Measurements from ENCODE around the gene DAPK2.

The DAPK2 gene

DNA sequence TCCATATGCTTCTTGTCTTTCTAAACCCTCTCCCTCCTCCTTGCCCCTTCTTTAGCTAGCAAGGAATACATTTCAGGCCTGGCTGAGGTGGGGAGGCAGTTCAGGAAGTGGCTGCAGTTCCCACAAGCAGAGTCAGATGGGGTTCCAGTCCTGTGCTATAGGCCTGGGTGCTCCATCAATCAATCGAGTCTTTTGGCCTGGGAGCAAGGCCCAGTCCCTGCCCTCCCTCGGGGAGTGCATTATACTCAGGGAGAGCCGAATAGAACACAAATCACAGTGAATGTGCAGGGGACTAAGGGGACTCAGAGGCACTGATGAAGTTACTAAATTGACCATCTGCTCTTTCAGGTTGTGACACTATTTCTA, 154.5 kb downstream of the DAPK2 start:
- Histone ChIP-seq H3K4me1 (ENCODE audit: low read length) (peaks cover 10% of the 10 kb centered on the region), H3K27me3 (replicated peaks; ENCODE audit: insufficient read depth, low read length) (no peaks in the 10 kb centered on the region), H3K36me3 (replicated peaks; ENCODE audit: insufficient read depth, low read length) (no peaks in the 10 kb centered on the region), H3K4me3 (ENCODE audit: low read length) (no peak overlapping the region), H3K4me2 (ENCODE audit: low read depth, low read length) (no peak overlapping the region), H2AFZ (ENCODE audit: low read length) (no peak overlapping the region), H3K79me2 (ENCODE audit: low read length) (no peaks in the 10 kb centered on the region), H3K9me2 (replicated peaks; ENCODE audit: insufficient read depth, low read length) (no peaks in the 10 kb centered on the region), H3K9me3 (replicated peaks; ENCODE audit: insufficient read depth, low read length) (no peaks in the 10 kb centered on the region), H3K9ac (ENCODE audit: low read length) (no peak overlapping the region), H3K27ac (ENCODE audit: low read length) (no peak overlapping the region), H3F3A (ENCODE audit: insufficient read depth, low read length) (no peaks in the 10 kb centered on the region), H4K20me1 (ENCODE audit: insufficient read depth, low read length) (no peaks in the 10 kb centered on the region)
- TF ChIP-seq CTCF (IDR thresholded peaks at IDR 0.05; ENCODE audit: low read length) (no peak), EZH2 (optimal IDR thresholded peaks at IDR 0.05; ENCODE audit: low read depth, low read length) (no peak), EZH2phosphoT487 (IDR thresholded peaks at IDR 0.05; ENCODE audit: low read length) (no peak)
- no peak for DNase-seq

- Histone ChIP-seq H3K4me3 (ENCODE audit: low read length) (no peak overlapping the region), H3K9me2 (replicated peaks; ENCODE audit: insufficient read depth, low read length) (no peaks in the 10 kb centered on the region), H3K9ac (ENCODE audit: low read length) (no peak overlapping the region), H3F3A (ENCODE audit: insufficient read depth, low read length) (no peaks in the 10 kb centered on the region), H4K20me1 (ENCODE audit: insufficient read depth, low read length) (no peaks in the 10 kb centered on the region), H2AFZ (ENCODE audit: low read length) (no peak overlapping the region), H3K27me3 (replicated peaks; ENCODE audit: insufficient read depth, low read length) (no peaks in the 10 kb centered on the region), H3K4me1 (ENCODE audit: low read length) (peaks cover 5% of the 10 kb centered on the region), H3K36me3 (replicated peaks; ENCODE audit: insufficient read depth, low read length) (no peaks in the 10 kb centered on the region), H3K9me3 (replicated peaks; ENCODE audit: insufficient read depth, low read length) (no peaks in the 10 kb centered on the region), H3K79me2 (ENCODE audit: low read length) (no peaks in the 10 kb centered on the region), H3K4me2 (ENCODE audit: low read depth, low read length) (no peak overlapping the region), H3K27ac (ENCODE audit: low read length) (no peak overlapping the region)
- DNase-seq = peak; percentile 69
- TF ChIP-seq CTCF (IDR thresholded peaks at IDR 0.05; ENCODE audit: low read length) (peak; percentile 88), EZH2phosphoT487 (IDR thresholded peaks at IDR 0.05; ENCODE audit: low read length) (no peak), EZH2 (optimal IDR thresholded peaks at IDR 0.05; ENCODE audit: low read depth, low read length) (no peak)
Observed at GRCh38 chr15:63891079-63891767, 155.1 kb downstream of the DAPK2 start.

DNA sequence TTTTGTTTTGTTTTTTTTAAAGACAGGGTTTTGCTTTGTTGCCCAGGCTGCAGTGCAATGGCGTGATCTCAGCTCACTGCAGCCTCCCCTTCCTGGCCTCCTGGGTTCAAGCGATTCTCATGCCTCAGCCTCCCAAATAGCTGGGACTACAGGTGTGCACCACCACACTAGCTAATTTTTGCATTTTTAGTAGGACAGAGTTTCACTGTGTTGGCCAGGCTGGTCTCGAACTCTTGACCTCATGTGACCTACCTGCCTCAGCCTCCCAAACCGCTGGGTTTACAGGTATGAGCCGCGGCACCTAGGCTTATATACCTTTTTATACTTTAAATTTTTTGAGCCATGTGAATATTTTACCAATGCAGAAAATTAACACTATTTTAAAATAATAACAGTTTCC, 155.7 kb downstream of the DAPK2 start:
- Histone ChIP-seq H4K20me1 (ENCODE audit: insufficient read depth, low read length) (no peaks in the 10 kb centered on the region), H3K27ac (ENCODE audit: low read length) (no peak overlapping the region), H3K36me3 (replicated peaks; ENCODE audit: insufficient read depth, low read length) (no peaks in the 10 kb centered on the region), H3K4me3 (ENCODE audit: low read length) (no peak overlapping the region), H3K27me3 (replicated peaks; ENCODE audit: insufficient read depth, low read length) (no peaks in the 10 kb centered on the region), H3K9ac (ENCODE audit: low read length) (no peak overlapping the region), H2AFZ (ENCODE audit: low read length) (no peak overlapping the region), H3F3A (ENCODE audit: insufficient read depth, low read length) (no peaks in the 10 kb centered on the region), H3K4me2 (ENCODE audit: low read depth, low read length) (no peak overlapping the region), H3K9me2 (replicated peaks; ENCODE audit: insufficient read depth, low read length) (no peaks in the 10 kb centered on the region), H3K4me1 (ENCODE audit: low read length) (no peaks in the 10 kb centered on the region), H3K9me3 (replicated peaks; ENCODE audit: insufficient read depth, low read length) (no peaks in the 10 kb centered on the region), H3K79me2 (ENCODE audit: low read length) (no peaks in the 10 kb centered on the region)
- no peak for DNase-seq
- TF ChIP-seq EZH2phosphoT487 (IDR thresholded peaks at IDR 0.05; ENCODE audit: low read length) (no peak), CTCF (IDR thresholded peaks at IDR 0.05; ENCODE audit: low read length) (no peak), EZH2 (optimal IDR thresholded peaks at IDR 0.05; ENCODE audit: low read depth, low read length) (no peak)
